ENCODE results near the gene DDX10.

DDX10 gene

DNA sequence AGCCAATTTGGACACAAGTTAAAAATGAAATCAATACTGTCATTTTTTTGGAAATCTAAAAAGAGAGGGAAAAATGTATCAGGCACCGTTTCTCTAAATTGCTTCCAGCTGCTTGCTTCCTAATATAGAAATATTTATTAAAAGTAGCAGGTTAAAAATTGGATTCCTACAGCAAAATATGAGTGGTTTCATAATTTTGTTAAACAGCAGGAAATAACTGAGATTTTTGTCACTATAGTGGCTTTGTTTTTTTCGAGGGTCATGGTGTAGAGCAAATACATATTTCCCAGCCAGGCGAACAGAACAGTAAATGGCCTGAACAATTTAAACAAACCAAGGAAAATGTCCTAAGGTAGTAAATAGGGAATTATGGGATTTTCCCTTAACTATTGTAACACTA lies 159.7 kb downstream of the DDX10 start:
- no peak for DNase-seq (ENCODE audit: low spot score)

DNA sequence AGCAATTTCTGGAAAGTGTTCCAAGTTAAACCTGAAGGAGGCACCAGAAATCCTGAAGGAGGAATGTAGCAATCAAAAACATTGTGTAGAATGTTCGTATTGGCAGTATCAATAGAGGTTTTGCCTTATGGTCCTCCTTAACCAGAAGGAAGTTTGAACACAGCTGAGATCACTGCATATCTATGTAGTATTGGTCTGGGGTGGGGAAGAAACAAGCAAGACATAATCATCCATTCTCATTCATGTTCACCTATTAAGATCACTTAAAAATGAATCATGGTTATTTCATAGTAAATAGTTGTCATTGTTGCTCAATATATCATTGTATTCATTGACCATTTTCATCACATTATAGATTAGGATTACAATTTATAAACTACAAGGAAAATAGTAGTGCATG lies 160.5 kb downstream of the DDX10 start:
- no peak for DNase-seq (ENCODE audit: low spot score)

DNA sequence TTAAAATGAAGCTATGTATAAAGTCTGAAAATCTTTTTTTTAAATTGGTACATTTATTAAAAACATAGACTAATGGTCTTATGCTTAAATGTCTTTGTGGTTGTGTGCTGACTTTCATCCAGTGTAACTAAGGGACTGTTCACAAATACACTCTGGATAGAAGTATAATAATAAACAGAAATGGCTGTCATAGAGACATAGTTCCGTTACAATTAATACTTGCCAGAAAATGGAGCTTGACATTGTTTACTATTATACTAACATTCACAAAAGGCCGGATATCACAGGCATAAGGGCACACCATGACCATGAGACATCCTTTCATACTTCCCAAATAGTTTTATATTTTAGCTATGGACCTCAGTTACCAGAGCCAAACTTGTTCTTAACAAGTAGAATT lies 161.3 kb downstream of the DDX10 start:
- DNase-seq (ENCODE audit: low spot score): no peak

DNA sequence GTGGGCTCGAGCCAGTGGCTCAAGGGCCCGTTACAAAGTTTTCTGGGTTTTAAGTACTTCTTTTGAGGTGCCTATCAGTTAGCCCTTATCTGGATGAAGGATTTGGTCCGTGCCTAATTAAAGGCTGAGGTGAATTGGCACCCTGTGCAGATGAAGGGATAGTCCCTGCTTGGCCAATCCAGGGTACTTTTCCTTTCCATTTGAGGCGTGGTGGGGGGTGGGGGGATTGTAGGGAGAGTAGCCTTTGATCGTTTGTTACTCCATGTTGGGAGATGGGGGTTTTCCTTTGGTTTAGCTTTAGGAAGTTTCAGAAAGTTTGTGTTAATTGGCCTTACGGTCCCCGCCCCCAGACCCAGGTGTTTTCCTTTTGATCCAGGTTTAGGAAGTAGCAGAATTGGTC lies 170.8 kb downstream of the DDX10 start:
- DNase-seq (ENCODE audit: low spot score): no peak

DNA sequence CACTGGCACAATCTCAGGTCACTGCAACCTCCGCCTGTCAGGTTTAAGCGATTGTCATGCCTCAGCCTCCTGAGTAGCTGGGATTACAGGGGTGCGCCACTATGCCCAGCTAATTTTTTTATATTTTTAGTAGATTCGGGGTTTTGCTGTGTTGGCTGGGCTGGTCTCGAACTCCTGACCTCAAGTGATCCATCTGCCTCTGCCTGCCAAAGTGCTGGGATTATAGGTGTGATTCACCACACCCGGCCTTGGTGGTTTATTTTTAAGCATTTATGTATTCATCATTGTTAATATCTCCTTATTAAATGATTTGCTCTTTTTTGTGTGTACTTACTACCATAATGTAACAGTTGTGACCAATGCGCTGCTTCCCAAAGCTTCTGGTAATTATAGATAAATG lies 171.7 kb downstream of the DDX10 start:
- no peak for DNase-seq (ENCODE audit: low spot score)

DNA sequence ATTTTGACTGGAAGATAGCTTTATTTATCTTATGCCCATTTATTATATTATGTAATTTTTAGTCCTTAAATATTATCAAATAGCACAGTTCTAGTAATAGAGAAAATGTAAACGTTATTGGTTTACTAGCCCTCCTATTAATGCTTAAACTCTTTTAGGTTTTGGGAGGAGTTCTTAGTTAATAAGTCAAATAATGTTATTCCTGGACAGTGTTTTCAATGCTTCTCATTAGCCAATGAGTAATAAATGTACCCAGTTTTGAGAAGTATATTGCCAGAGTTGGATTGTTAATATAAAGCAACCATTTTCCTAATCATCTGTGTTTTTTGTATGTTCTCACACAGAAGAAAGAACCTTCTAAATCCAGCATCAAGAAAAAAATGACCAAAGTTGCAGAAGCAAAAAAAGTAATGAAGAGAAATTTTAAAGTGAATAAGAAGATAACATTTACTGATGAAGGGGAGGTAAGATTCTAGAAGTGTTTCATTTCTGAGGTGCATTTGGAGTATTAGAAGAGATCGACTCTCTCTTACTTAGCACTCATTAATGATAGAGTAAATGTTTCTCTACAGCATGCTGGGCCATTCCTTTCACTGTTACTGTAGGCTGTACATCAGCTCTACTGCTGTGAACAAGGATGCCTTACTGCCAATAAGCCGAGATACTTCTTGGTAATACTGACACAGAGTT lies 173.4 kb downstream of the DDX10 start:
- DNase-seq (ENCODE audit: low spot score): no peak

DNA sequence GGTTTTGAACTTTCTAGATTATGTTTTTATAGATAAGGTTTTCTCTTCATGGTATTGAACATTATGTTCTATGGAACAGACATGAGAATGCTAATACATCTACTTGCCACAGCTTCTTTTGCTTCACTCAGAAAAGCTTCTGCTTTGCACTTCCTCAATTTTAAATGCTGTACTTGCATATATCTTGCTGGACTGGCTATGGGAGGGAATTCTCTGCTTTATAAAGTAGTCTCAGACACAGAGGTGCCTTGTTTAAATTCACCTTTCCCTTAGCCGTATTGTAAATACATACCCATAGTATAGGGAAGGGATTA lies 173.9 kb downstream of the DDX10 start:
- DNase-seq (ENCODE audit: low spot score): no peak

DNA sequence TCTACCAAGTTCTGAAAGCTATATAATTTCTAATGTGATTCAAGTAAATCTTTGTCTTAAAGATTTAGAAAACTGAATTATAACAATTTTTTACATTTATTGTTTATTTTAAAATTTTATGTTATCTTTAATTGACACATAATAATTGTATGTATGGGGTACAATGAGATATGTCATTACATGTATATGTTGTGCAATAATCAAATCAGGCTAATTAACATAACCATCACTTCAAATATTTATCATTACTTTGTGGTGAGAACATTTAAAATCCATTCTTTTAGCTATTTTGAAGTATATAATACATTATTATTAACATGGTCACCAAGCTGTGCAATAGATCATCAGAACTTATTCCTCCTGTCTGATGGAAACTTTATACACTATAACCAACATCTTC lies 181.1 kb downstream of the DDX10 start:
- no peak for DNase-seq (ENCODE audit: low spot score)

DNA sequence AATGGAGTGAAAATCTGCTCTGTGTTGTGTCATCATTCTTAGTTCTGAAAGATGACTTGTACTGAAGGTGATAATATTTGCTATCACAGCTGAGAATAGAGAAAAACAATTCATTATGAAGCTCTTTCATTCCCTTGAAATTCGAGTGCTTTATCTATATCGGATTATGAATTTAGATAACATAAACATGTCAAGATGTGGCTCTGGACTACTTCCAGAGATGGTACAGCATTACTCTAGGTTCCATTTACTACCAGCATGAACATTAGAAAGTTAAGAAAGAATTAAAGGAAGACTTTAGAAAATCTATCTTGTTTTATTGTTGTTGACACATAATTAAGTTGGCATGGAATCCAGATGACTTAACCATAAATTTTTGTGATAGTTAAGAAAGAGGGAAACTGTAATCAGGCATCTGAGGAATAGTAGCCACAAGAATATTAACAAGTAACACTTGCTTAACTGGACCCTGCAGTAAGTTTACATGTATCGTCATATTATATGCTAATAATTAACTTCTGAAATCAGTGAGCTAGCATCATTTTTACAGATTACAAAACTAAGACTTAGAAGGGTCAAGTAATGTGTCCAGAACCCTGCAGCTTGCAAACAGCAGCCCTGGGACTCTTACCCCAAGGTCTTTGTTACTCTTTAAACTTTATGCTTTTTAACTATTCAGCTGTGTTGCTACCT lies 182.6 kb downstream of the DDX10 start:
- no peak for DNase-seq (ENCODE audit: low spot score)

DNA sequence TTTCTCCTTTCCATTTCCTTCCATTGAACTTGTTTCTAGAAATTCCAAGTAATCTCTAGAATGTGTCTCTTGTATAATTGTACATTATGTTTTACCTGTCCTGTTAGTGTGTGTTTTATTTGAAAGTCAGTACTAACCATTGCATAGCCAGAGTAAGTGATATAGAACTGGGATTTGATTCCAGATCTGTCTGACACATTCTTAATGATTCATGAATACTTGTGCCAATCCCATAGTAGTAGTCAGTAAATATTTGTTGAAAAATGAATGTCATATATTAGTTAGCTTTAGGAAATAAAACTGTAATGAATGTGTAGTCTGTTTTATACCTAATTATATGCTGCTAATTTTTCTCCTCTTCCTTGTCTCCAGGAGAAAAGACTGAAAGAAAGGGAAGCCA lies 186.9 kb downstream of the DDX10 start:
- no peak for DNase-seq (ENCODE audit: low spot score)

DNA sequence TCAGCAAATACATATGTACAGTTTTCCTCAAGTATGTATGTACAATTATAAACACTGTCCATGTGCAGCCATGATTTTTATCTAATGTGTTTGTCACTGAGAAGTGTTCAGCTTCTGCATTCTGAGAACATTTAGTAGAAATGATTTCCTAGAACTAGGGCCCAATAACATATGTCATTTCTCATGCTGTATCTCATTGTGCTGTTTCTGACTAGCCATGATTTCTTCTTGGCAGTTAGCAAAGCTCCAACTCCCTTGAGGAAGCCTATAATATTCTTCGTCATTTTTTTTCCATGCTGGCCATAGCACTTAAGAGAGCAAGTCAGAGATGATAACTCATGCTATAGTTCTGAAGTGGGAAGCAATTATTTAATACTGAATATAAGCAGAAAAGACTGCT lies 187.8 kb downstream of the DDX10 start:
- DNase-seq (ENCODE audit: low spot score): no peak

DNA sequence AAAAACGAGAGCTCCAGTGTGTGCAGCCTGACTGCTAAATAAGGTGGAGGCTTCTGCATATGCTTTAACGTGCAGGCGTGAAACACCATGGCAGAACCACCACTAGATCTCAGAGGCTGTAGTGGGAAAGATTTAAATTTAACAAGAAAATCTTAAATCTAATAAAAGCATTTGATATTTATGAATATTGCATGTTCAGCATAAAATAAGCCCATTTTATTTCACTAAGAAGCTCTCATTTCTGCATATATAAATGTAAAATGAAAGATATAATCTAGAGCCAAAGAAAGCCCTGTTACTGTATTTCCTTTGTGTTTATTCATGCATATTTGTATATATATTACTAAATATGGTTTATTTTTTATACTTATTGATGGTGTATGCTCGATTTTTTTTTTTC lies 188.3 kb downstream of the DDX10 start:
- DNase-seq (ENCODE audit: low spot score): no peak

DNA sequence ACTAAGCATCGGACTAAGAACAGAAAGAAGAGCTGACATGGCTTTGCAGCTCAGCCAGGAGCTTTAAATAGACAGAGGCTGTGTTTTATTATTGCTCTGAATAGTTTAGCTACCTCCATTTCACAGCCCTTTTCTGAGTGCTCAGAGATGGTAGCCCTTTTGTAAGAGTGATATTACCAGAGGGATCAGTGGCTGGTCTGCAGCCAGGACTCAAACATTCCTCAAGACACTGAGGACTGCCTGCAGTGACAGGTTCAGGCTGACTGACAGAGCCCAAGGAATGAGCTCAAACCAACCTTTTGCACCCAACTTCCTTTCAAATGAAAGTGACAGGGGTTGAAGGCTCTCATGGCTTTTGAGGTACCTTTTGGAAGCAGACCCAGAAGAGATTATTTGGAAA lies 189.0 kb downstream of the DDX10 start:
- DNase-seq (ENCODE audit: low spot score): no peak

DNA sequence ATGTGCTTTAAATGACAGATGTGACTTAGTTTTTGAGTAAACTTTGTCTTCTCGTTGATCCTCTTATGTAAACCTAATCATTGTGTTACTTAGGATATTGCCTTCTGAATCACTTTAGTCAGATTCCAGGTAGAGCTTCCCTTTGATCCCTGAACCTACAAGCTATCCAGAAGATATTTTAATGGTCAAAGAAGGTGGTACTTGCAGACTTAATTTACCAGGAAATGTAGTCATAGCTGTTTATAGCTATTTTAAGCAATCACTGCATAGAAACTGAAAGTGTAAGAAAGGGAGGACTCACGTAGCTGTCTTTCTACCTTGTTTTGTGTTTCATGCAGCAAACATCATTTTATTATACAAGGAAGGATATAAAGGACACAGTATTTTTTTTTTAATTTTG lies 189.5 kb downstream of the DDX10 start:
- no peak for DNase-seq (ENCODE audit: low spot score)

DNA sequence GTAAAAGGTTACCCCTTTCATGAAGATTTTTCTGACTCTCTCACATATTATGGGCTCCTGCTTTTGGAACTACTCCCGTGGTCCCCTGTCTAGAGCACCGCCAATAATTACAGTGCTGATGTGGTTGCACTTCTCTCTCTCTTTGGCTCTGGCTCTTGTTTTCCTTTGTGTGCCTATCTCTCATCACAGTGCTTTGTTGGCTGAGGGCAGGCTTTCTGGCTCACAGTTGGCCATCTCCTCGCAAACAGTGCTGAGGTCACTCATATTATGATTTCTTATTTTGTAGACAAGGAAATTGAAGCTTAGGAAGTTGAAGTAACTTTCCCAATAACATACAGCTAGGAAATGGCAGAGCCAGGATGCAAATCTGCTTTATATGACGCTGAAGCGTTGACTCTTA lies 192.5 kb downstream of the DDX10 start:
- DNase-seq (ENCODE audit: low spot score): no peak

DNA sequence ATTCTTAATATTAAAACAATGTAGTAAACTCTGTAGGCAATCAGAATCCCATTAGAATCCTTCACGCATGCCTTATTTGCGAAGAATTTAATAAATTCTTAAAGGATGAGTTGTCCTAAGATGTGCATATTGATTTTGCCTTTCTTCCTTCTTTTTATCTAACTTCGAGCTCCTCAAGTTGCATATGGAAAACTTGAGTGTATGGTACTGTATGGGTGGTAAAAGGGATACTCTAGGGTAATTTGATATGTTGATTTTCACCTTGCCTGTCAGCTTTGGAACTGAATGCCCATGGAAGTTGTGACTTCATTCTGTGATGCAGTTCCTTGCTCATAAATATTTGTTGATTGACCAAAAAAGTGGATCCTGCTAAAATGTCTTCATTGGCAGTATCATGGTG lies 193.8 kb downstream of the DDX10 start:
- no peak for DNase-seq (ENCODE audit: low spot score)

DNA sequence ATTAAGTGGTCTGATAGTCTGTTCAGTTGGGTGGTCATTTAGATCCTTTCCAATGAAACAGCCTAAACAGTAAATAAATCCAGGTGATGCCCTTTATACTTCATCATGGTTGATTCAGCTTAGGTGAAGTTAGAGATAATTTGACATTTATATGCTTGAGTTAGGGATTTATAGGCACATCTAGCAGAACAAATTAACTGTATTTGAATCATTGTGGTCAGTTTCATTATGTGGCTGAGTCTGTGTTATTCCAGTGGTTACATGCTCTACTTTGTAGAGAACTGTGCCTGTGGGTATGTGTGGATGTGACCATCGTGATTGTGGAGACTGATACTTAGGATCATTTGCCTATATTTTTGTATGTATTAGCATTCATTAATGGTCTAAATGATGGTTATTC lies 194.6 kb downstream of the DDX10 start:
- no peak for DNase-seq (ENCODE audit: low spot score)

DNA sequence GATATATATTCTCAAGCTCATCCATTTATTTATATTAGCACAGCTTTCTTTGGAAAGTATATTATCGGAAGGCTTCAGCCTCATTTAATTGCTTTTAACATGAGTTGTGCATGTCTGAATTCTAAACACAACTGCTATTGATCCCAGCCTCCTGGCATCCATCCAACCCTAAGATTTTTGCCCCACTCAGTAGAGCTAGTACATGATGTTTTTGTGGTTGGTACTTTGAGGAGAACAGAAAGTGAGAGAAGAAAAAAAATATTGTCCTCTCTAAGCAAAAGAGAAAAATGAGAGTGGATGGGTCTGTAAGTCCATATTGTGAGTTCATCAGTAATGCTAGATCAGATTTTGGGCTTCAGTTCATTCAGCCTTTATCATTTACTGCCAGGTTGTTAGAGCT lies 198.7 kb downstream of the DDX10 start:
- no peak for DNase-seq (ENCODE audit: low spot score)

DNA sequence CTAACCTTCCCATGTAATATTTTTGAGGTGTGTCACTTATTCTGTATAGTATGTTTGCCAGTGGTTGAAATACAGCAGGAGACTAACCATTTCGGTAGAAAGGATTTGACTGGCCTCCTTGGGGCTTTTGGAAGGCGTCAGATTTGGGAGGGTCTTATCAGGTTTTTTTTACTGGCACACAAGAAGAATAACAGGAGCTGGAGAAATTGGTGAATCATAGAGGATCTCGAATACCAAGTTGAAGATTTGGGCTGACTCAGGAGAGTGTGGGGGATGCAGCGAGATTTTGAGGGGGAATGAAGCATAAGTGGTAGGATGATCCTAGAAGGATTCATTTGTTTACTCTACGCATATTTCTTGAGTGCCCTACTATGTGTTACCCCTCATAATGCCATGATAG lies 200.5 kb downstream of the DDX10 start:
- DNase-seq (ENCODE audit: low spot score): no peak

DNA sequence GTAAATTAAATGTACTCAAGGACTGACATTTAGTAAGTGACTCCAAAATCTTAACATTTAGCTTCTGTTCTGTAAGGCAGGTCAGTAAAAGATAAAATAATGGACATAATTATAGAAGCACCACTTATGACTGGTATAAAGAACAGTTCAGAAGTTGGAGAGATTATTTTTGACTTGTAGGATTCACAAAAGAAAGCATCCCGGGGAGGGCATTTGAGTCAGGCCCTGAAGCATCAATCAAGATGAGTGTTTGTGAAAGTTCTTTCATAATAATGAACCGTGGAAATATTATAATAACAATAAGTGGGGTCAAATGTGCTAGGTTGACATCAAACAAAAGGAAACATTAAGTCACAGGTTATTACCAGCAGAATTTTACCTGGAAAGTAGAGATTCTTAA lies 201.9 kb downstream of the DDX10 start:
- DNase-seq (ENCODE audit: low spot score): no peak

DNA sequence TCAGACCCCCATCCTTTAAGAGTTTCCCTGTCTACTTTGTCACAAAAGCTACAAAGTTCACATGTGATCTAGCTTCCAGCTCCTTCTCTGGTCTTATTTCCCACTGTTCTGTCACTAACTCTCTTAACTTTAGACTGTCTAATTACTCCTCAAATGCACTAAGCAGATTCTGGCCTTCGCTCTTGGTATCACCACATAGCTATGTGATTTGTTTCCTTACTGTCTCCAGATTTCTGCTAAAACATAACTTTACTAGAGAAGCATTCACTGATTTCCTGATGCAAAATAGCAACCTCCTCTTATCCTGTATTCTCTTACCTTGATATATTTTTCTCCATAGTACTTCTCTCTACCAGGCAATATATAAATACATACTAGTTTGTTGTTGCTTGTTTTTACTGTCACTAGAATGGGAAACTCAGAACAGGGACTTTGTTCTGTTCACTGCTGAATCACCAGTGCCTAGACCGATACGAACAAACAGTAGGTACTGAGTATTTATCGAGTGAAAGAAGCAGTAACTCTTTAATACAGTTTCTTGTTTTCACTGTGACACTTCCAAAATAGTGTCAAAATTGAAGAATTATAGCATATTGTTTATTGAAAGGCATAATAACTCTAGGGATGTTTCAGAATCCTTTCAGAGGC lies 205.6 kb downstream of the DDX10 start:
- DNase-seq (ENCODE audit: low spot score): no peak

DNA sequence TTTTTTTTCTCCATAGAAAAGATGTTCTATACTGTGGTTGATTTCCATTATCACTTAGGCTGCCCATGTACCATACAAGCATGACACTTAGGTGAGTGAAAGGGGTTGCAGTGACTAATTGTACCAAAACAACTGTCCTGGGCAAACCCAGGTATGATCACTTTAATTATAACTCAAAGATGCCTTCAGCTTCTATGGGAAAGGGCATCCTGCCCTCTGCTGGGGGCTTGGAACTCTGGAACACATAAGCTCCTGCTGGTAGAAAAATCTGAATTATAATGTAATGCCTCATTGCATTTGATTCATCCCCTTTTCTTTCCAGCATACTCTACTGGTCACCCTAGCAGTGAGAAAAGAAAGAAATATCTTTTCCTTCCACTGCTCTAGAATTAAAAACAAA lies 206.3 kb downstream of the DDX10 start:
- no peak for DNase-seq (ENCODE audit: low spot score)

DNA sequence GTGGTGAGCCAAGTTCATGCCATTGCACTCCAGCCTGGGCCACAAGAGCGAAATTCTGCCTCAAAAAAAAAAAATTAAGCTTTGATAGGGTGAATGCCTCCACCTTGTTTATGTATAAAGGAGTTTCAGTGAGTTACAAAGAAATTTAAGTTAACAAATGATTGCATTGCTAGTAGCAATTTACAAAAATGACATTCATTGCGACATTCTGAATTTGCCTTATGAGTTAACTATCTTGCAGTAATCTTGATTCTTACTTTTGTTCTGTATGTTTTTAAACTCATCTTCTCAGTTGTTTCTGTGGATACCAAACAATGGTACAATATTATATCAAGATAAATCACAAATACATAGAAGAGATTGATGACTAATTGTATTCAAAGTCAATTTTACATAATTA lies 207.0 kb downstream of the DDX10 start:
- DNase-seq (ENCODE audit: low spot score): no peak

DNA sequence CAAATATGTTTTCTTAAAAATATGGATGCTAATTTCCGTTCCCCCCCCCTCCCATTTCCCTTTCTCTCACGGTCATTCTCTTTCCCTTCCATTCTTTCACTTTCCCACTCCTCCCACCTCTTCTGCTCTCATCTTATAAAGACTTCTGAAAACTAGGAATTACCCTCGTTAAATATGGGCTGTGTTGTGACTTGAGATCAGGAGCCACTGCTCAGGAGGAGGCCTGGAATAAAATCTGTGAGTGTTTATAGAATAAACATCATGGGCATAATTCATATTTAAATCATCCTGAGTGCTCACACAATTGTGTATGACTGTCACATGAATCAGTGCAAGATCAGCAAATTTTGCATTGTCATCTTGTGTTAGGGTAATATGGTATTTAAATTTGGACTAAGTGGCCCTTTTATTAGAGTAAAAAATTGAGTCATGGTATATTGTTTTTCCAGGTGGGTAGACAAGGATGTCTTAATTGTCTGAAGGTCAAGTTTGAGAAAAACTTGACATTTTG lies 208.0 kb downstream of the DDX10 start:
- DNase-seq (ENCODE audit: low spot score): no peak
